ENCODE results near the gene PDIA2. TPM values are rescaled to one million over a fixed set of nuclear protein-coding genes. Genes with fewer than 3 reads are reported as not detected.

Gene PDIA2
- under 1 TPM in 2 of 4 donors, not detected in 2; 0.22 to 0.94 TPM for total RNA-seq

DNA sequence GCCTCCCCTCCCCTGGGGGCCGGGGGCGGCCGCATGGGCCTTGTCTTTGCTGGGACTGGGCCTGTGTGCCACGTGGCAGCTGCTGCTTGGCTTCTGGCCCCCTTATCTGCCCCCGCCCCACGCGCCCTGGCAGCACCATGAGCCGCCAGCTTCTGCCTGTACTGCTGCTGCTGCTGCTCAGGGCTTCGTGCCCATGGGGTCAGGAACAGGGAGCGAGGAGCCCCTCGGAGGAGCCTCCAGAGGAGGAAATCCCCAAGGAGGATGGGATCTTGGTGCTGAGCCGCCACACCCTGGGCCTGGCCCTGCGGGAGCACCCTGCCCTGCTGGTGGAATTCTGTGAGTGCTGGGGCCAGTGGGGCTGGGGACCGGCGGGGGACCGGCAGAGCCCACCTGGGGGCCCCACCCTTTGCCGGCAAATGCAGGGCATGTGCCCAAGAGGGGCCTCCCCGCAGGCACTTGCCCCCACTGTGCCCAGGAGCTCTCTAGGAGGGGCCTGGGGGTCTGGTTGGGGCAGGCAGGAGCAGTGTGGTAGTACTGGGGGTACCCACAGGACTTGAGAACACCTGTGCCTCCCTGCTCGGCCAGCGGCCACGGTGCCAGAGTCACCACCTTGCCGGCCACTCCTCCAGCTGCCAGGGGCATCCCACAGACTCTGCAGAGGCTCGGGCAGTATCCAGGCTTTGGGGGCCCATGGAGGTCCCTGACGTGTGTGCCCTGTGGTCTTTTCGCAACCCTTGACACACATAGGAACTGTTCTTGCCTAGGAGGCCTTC, at the start of gene PDIA2:
Gene PDIA2 (plus strand): TSS at position 132 of the 773 bp plus-strand sequence. CDS start 6 bp downstream, at position 138.
- TF ChIP-seq, protein P1, sequence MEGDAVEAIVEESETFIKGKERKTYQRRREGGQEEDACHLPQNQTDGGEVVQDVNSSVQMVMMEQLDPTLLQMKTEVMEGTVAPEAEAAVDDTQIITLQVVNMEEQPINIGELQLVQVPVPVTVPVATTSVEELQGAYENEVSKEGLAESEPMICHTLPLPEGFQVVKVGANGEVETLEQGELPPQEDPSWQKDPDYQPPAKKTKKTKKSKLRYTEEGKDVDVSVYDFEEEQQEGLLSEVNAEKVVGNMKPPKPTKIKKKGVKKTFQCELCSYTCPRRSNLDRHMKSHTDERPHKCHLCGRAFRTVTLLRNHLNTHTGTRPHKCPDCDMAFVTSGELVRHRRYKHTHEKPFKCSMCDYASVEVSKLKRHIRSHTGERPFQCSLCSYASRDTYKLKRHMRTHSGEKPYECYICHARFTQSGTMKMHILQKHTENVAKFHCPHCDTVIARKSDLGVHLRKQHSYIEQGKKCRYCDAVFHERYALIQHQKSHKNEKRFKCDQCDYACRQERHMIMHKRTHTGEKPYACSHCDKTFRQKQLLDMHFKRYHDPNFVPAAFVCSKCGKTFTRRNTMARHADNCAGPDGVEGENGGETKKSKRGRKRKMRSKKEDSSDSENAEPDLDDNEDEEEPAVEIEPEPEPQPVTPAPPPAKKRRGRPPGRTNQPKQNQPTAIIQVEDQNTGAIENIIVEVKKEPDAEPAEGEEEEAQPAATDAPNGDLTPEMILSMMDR (IDR thresholded peaks at IDR 0.05; ENCODE audit: low read depth): no peak

DNA sequence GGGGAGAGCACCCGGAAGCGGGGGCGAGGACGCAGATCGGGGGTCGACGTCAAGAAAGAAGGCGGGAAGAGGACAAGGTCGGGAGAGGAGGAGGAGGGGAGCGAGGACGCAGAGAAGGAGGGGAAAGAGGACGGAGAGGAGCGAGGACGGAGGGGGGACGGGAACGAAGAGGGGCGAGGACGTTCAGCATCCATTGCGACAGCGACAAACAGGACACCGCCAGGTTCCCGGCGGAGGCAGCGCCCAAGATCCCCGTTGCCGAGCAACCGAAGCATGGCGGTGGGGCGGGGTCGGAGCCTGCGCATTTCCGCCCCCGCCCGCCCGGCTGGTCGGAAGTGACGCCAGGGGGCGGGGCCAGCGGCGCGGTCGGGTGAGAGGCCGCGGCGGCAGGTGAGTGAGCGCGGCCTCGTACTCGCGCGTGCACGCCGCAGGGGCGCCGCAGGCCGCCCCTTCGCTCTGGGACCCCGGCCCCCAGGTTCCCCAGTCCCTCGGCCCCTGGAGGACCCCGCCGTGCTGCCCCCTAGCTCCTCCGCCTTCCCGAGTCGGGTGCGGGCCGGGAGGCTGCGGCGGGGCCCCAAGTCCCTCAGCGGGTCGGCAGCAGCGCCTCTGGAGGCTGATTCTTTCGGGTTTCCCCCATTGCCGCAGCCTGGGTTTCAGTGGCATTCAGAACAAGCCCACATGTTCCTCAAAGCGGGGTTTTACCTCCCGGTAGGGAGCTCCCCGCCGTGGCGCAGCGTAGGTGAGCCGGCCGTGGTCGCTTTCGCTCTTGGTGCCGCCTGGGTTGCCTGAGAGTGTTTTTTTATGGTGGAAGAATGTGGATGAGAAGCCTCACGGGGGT, 48.3 kb upstream of the PDIA2 start, which contains the start of gene FAM234A:
Gene FAM234A (plus strand): TSS at position 354 of the 838 bp plus-strand sequence. CDS start 19,593 bp downstream, outside the sequence.
- TF ChIP-seq, protein P1 (IDR thresholded peaks at IDR 0.05; ENCODE audit: low read depth): no peak

- TF ChIP-seq, protein P1 (IDR thresholded peaks at IDR 0.05; ENCODE audit: low read depth): no peak
Measured at GRCh38 chr16:239948-240277, 43.1 kb upstream of the PDIA2 start.

DNA sequence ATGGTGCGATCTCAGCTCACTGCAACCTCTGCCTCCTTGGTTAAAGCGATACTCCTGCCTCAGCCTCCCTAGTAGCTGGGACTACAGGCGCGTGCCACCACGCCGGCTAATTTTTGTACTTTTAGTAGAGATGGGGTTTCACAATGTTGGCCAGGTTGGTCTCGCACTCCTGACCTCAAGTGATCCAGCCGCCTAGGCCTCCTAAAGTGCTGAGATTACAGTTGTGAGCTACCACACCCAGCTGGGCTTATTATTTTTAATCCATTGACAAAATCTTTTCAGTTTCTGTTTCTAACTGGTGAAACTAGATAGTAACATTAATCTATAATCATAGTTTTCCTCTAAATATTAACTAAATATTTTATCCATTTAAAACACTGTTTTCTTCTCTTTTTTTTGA, 42.4 kb upstream of the PDIA2 start:
- TF ChIP-seq, protein P1 (IDR thresholded peaks at IDR 0.05; ENCODE audit: low read depth): no peak

DNA sequence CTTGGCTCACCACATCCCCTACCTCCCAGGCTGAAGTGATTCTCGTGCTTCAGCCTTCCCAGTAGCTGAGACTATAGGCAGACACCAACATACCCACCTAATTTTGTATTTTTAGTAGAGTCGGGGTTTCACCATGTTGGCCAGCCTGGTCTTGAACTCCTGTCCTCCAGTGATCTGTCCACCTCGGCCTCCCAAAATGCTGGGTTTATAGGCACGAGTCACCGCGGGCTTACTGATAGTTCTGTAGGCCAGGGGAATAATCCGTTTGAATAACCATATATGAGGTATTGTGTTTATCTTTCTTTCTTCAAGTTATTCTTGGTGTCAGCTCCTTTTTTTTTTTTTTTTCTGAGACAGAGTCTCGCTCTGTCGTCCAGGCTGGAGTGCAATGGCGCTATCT, 40.7 kb upstream of the PDIA2 start:
- TF ChIP-seq, protein P1 (IDR thresholded peaks at IDR 0.05; ENCODE audit: low read depth): no peak

DNA sequence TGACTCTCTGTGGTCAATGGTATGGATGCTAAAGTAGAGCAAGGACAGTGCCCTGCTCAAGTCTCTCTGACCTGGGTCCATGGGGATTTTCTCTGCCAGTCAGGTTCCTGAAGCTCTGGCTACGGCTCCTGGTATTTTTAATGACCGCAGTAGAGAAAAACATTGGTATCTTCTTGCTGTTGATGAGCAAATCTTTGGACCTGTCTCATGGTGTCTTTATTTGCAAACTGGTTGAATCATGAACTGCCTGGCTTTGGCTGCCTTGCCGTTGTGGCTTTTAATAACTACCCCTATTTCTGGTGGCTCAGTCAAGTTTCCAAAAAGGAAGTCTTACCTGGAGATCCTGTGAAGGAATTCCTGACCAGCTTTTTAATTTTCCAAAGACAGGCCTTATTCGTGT, 39.6 kb upstream of the PDIA2 start:
- TF ChIP-seq, protein P1 (IDR thresholded peaks at IDR 0.05; ENCODE audit: low read depth): no peak

DNA sequence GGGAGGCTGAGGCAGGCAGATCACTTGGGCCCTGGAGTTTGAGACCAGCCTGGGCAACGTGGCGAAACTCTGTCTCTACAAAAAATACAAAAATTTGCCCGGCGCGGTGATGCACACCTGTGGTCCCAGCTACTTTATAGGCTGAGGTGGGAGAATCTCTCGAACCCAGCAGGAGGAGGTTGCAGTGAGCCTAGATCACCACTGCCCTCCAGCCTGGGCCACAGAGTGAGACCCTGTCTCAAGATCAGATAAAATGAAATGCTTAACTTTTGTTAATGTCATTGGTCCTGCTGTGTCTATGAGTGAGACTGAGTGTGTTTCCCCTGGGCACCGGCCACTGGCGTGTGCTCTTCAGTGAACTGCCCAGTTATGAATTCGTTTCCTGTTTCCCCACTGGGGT, 37.9 kb upstream of the PDIA2 start:
- TF ChIP-seq, protein P1 (IDR thresholded peaks at IDR 0.05; ENCODE audit: low read depth): no peak
